ENCODE results near the gene POU6F2.
"Not testable (repeated sequence)": the region's sequence is repeated elsewhere in the genome, so short reads cannot be mapped to it uniquely, and the experiment has no call there.

The POU6F2 gene

DNA sequence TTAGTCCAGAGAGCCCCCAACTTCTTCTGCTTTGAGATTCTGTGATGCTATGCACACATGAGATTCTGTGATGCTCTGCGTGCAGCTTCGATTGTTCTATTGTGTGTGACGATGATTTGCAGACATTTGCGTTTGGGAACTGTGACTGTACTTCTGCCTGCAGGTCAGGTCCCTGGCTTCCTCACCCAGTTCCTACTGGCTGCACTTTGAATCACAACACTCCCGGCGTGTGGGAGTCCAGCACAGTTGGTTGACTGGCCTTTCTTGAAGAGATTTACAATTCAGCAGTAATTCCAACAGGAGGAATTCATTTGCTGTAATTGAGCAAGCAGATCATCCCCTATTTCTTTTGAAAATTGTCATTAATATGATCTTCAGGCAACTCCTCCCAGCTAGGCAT lies 336.3 kb downstream of the POU6F2 start:
- no peak for DNase-seq

DNA sequence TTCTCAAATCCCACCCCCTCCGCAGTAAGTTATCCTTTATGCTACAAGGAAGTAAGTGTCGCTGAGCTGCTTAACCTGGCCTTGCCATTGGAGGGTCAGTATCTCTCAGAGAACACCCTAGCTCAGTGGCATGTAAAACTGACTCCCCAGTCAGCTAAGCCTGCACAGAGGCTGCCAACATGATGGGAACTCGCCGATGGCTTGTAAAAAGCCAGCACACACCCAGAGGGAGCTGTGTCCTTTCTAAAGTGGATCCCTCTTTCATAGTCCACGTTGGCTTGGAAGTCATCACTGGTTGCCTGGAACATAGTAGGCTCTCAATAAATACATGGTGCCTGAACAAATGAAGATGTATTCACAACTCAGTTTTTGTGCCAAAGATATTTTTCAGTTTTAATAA lies 339.4 kb downstream of the POU6F2 start:
- no peak for DNase-seq

- no peak for DNase-seq
These were observed 340.2 kb downstream of the POU6F2 start for GRCh38 chr7:39317896-39318295.

GRCh38 chr7:39321245-39321644 lies 343.5 kb downstream of the POU6F2 start:
- no peak for DNase-seq

GRCh38 chr7:39321909-39322498 lies 344.3 kb downstream of the POU6F2 start:
- DNase-seq, result no peak

DNA sequence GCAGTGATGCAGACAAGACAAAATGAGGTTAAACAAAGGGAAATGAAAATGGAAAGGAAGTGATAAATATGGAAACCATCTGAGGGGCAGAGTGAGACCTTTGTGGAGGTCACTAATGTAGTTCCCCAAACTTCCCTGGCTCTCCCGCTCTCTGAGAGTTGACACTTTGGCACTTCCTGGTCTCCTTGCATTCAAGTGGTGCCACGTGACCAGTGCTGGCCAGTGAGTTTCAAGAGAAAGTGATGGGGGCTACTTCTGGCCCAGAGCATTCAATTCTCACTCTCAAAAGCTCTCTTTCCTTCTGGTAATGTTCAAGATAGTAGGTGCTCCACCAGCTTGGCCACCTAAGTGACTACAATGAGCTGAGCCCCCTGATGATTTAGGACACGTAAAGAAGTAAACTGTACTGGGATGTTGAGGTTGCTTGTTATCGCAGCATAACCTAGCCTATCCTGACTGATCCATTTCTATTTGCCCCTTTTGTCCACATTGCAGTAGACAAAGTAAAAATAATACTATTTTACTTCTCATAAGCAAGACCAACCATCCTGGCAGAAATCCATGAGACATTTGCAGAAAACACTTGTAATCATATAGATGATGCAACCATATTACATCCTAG lies 346.5 kb downstream of the POU6F2 start:
- DNase-seq, result no peak

GRCh38 chr7:39331607-39332006 lies 353.9 kb downstream of the POU6F2 start:
- DNase-seq, result not testable (repeated sequence)

- no peak for DNase-seq
These were observed 354.4 kb downstream of the POU6F2 start for GRCh38 chr7:39332142-39332541.

DNA sequence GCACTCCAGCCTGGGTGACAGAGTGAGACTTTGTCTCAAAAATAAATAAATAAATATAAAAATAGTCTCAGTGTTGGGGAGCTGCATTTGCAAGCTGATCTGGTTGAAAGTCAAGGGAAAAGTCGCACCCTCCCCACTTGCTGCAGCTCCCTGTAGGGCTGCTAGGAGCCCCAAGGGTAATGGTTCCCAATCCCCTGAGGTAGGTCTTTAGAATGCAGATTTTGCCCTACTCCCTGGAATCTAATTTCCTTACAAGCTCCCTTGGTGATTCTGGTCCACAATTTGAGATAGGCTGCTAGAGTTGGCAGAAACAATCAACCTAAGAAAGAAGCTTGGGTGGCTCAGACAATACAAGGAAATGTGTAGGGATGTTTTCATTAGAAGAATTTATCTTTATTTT lies 356.0 kb downstream of the POU6F2 start:
- DNase-seq, result no peak

- DNase-seq, result no peak
These were observed 358.7 kb downstream of the POU6F2 start for GRCh38 chr7:39336442-39336841.

- DNase-seq, result no peak
These were observed 361.0 kb downstream of the POU6F2 start for GRCh38 chr7:39338716-39339115.

DNA sequence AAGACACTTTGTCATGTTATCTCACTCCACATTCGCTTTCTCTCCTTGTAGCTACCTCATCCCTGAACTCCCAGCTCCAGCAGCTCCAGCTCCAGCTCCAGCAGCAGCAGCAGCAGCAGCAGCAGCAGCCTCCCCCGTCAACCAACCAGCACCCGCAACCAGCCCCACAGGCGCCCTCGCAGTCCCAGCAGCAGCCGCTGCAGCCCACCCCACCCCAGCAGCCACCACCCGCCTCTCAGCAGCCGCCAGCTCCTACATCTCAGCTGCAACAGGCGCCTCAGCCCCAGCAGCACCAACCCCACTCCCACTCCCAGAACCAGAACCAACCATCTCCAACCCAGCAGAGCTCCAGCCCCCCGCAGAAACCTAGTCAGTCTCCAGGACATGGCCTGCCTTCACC lies 361.9 kb downstream of the POU6F2 start:
- no peak for DNase-seq

DNA sequence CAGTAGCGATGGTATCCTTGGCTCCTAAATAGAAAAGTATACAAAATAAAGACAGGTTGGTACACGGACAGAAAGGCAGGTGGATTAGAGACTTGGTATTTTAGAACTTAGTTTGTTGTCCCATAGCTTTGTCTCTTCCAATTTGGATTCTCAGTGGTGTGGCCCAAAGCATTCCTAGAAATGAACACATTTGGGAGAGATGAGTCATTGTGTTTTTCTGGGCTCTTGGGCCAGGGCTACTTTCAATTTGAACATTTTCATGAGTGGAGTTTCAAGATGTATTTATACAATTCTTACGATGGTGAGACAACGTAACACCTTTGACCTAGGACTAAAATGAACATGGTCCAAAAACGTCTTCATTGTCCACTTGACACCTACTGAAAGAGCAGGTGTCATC lies 363.4 kb downstream of the POU6F2 start:
- DNase-seq, result no peak

DNA sequence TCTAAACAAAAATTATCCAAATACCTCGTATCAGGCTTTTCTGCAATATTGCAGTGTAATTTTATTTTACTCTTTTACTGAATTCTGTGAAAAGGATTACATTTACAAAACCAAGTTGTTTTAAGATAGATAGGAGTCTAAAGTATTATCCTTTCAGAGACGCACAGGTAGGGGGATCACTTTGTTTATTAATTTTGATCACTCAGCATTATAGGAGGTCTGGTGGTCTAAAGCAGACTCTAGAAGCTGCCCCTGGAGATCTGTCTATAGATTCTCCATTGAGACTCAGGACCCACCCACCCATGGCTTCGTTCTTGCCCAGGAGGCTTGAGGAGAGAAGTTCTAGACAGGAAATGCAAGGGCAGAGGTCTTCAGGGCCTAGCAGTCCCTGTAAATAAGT lies 365.1 kb downstream of the POU6F2 start:
- DNase-seq, result no peak

- no peak for DNase-seq
These were observed 371.9 kb downstream of the POU6F2 start for GRCh38 chr7:39349452-39350123.

DNA sequence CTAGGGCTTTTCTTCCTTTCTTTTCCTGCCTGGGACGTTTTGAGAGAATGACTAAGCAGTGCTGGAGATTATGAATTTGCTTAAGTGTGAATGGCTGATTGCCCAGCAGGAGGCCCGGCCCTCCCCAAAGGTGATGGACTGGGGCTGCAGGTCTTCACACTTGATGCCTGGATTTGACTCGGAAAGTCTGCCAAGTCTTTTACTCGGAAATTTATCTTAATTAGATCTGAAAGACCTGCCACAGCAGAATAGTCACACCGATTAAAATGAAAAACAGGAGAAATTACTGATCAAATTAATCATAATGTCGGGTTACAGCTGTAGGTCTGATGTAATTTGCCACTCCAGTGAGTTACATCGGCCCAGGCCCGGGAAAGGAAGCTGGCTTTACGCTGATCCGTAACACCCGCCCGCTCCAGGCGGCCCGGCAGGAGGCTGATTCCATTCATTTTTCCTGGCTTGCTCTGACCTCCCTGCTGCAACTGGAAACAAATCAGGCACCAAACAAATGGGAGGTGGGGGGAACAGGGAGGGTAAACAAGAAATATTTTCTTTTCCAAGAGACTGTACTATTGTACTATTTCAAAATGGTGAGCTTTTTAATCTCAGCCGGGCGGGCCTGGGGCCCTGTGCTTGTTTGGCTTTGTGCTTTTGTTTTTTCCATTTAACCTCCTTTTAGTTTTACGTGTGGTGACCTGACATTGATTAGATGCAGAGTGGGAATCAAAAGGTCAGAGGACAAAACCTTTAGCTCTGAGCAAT lies 376.1 kb downstream of the POU6F2 start:
- no peak for DNase-seq

DNA sequence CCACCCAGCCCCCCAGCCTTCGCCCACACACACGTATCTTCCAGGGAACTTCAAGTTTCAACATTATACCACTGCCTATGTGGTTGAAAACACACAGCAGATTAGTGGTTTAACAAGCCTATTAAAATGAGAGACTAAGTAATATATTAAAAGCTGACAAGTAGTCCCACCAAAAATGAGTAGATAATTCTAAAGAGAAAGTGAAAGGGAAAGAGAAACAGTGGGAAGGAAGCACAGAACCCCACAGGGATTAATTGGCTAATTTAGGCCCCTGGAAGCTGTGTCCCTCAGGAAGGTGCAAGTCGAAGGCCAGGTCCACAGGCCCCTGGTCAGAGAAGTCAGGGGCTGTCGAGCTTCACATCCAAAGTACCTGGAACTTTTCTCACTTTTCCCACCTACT lies 378.0 kb downstream of the POU6F2 start:
- no peak for DNase-seq

GRCh38 chr7:39356172-39356925 lies 378.6 kb downstream of the POU6F2 start:
- DNase-seq, result no peak

GRCh38 chr7:39357648-39358047 lies 379.9 kb downstream of the POU6F2 start:
- peak; percentile 4 for DNase-seq

GRCh38 chr7:39360038-39360437 lies 382.3 kb downstream of the POU6F2 start:
- no peak for DNase-seq

DNA sequence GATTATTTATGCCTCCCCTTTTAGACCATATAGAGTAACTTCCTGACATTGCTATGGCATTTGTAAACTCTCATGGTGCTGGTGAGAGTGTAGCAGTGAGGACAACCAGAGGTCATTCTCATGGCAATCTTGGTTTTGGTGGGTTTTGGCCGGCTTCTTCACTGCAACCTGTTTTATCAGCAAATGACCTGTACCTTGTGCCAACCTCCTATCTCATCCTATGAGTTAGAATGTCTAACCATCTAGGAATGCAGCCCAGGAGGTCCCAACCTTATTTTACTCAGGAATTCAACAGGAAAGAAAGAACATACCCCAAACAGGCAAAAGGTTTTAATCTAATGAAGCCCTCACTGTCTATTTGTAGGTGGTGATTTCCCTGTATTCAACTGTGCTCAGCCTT lies 383.1 kb downstream of the POU6F2 start:
- DNase-seq, result no peak

DNA sequence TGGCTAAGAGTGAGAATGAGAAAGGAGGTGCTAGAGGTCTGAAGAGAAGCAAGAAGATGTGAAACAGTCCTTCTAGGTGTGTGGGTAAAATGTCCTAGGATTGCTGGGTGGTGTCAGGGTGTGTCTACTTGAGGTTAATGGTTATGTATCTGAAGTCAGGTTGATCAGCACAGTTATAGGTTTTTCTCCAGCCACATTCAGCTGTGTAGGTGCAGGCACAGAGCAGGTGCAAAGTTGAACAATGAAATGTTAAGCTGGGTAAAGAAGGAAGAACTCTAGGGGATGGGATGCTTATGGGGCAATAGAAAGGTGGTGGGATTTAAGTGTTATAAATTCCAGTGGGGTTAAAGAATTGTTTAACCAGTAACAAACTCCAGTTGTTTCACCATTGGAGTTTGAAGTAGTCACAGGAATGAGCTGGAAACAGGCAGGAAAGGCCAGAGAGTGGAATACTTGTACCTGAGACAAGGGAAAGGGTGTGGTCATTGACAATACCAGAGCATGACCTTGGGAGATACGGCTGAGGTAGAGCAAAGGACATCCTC lies 388.1 kb downstream of the POU6F2 start:
- DNase-seq, result no peak

GRCh38 chr7:39367451-39367850 lies 389.7 kb downstream of the POU6F2 start:
- no peak for DNase-seq

Data from stimulated activated CD4-positive, alpha-beta T cell treated with anti-CD3 and anti-CD28 coated beads, Interleukin-15, amount 100 ng/mL, for 24 hours (primary cell).